C4-2B (cell line): ENCODE results near the gene PRICKLE3.

Source experiments
- CTCF ChIP-seq: fragments of 450-650 bp; conservative IDR thresholded peaks from 2 replicates; pipeline ENCODE4 v1.5.1; 2017; ENCODE audit warnings: mild to moderate bottlenecking
- ZFX ChIP-seq: fragments of 450-650 bp; IDR thresholded peaks from 2 replicates; pipeline ENCODE4 v1.6.1; 2017

GRCh38 chrX:49179358-49179757, 6.8 kb downstream of the PRICKLE3 start:
- TF ChIP-seq CTCF (no peak), ZFX (no peak)
